H1 (cell line): ENCODE data around the gene RALGAPA2. TPM values are rescaled to one million over a fixed set of nuclear protein-coding genes. Genes with fewer than 3 reads are reported as not detected.
"Not testable (repeated sequence)": the region's sequence is repeated elsewhere in the genome, so short reads cannot be mapped to it uniquely, and the experiment has no call there.

Source experiments
- CTCF ChIA-PET: fragments of 300-600 bp; sonication (Branson Sonifier 250); formaldehyde crosslinking; loops from one replicate; lab custom pipeline; 2021; ENCODE audit not compliant: partially characterized antibody; lab: Charles Lee
- POLR2A ChIA-PET: fragments of 300-600 bp; sonication (Branson Sonifier 250); formaldehyde crosslinking; loops from one replicate; lab custom pipeline; 2021; ENCODE audit warnings: inconsistent platforms; ENCODE audit not compliant: partially characterized antibody; lab: Charles Lee
- DNase-seq, 2 experiments: peaks; one replicate each; pipeline versions ENCODE4 v3.0.0 to v3.0.0-alpha.2; 2010 to 2022; ENCODE audit warnings: low spot score in 2 of 2, low read depth in 1 of 2, mixed read lengths in 1 of 2
- FAIRE-seq: peaks from 2 replicates; lab custom pipeline; 2011; peaks lifted over from hg19 to GRCh38; lab: Jason Lieb, UNC
- H2AFZ ChIP-seq: 2 replicates; pipeline ENCODE4 v1.8.1; 2012; ENCODE audit warnings: low read length, inconsistent platforms
- H2AK5ac ChIP-seq: 2 replicates; pipeline ENCODE4 v1.6.1; 2013; ENCODE audit warnings: low read depth, low read length
- H2BK120ac ChIP-seq: replicated peaks from 2 replicates; pipeline ENCODE3; 2013; ENCODE audit warnings: low read depth, low read length, inconsistent platforms
- H2BK12ac ChIP-seq: 2 replicates; pipeline ENCODE4 v1.6.1; 2013; ENCODE audit warnings: low read depth, low read length
- H2BK15ac ChIP-seq: 2 replicates; pipeline ENCODE4 v1.6.1; 2013; ENCODE audit warnings: low read length
- H2BK20ac ChIP-seq: 2 replicates; pipeline ENCODE4 v1.6.1; 2013; ENCODE audit warnings: low read length
- H2BK5ac ChIP-seq: 2 replicates; pipeline ENCODE4 v1.6.1; 2013; ENCODE audit warnings: low read depth, low read length
- H3K14ac ChIP-seq: 2 replicates; pipeline ENCODE4 v1.6.1; 2013; ENCODE audit warnings: inconsistent platforms; ENCODE audit not compliant: insufficient read length
- H3K18ac ChIP-seq: 2 replicates; pipeline ENCODE4 v1.6.1; 2013; ENCODE audit warnings: low read length; ENCODE audit errors: extremely low read depth
- H3K23ac ChIP-seq: 2 replicates; pipeline ENCODE4 v1.6.1; 2013; ENCODE audit warnings: inconsistent platforms; ENCODE audit not compliant: insufficient read length
- H3K23me2 ChIP-seq: 2 replicates; pipeline ENCODE4 v1.6.1; 2013; ENCODE audit warnings: low read depth, low read length
- H3K27ac ChIP-seq: 2 replicates; pipeline ENCODE4 v1.6.1; 2011; ENCODE audit warnings: low read depth, low read length, inconsistent platforms
- H3K27me3 ChIP-seq, 4 experiments: replicated peaks in 1 of 4; 1 replicate in 1 of 4; 2 replicates in 3 of 4; pipeline versions ENCODE4 v1.6.1 to v1.8.1; 2011 to 2013; ENCODE audit warnings: low read length in 3 of 4, mild to moderate bottlenecking in 3 of 4, inconsistent platforms in 2 of 4, mixed read lengths in 2 of 4, moderate library complexity in 1 of 4; ENCODE audit not compliant: control insufficient read depth in 3 of 4, insufficient read depth in 3 of 4; ENCODE audit errors: extremely low read depth in 1 of 4
- H3K36me3 ChIP-seq, 4 experiments: 2 replicates each; pipeline versions ENCODE4 v1.6.1 to v1.8.1; 2011 to 2013; ENCODE audit warnings: mild to moderate bottlenecking in 4 of 4, low read length in 3 of 4, moderate library complexity in 2 of 4, control low read depth in 1 of 4, inconsistent platforms in 1 of 4; ENCODE audit not compliant: insufficient read depth in 4 of 4, control insufficient read depth in 2 of 4
- H3K4ac ChIP-seq: replicated peaks from 2 replicates; pipeline ENCODE3; 2013; ENCODE audit warnings: low read length, low read depth, mixed read lengths, inconsistent platforms; ENCODE audit not compliant: insufficient read length
- H3K4me1 ChIP-seq, 4 experiments: replicated peaks in 1 of 4; 1 replicate in 1 of 4; 2 replicates in 3 of 4; pipeline versions ENCODE4 v1.6.1 to v1.8.1; 2011 to 2013; ENCODE audit warnings: low read length in 3 of 4, inconsistent platforms in 2 of 4, mixed read lengths in 1 of 4; ENCODE audit not compliant: insufficient read depth in 4 of 4, control insufficient read depth in 3 of 4
- H3K4me2 ChIP-seq, 2 experiments: 2 replicates each; pipeline versions ENCODE4 v1.6.1 to v1.8.1; 2011 to 2013; ENCODE audit warnings: low read depth in 2 of 2, low read length in 2 of 2, control low read depth in 1 of 2, inconsistent platforms in 1 of 2, mild to moderate bottlenecking in 1 of 2; ENCODE audit not compliant: insufficient read depth in 1 of 2
- H3K4me3 ChIP-seq, 4 experiments: fragments of 200-600, 300-600 bp in 1 of 4; sonication (generic), shearing (Covaris generic), sonication (Bioruptor Twin) in 1 of 4; 2 replicates each; pipeline versions ENCODE4 v1.5.1 to v1.8.1; 2011 to 2016; ENCODE audit warnings: low read length in 4 of 4, low read depth in 3 of 4, control low read depth in 2 of 4, inconsistent platforms in 2 of 4, mild to moderate bottlenecking in 2 of 4, mixed read lengths in 1 of 4, moderate library complexity in 1 of 4; ENCODE audit not compliant: insufficient read depth in 2 of 4; ENCODE audit errors: extremely low read depth in 1 of 4
- H3K56ac ChIP-seq: replicated peaks from 2 replicates; pipeline ENCODE3; 2013; ENCODE audit warnings: low read depth, mild to moderate bottlenecking, mixed read lengths, low read length, inconsistent platforms; ENCODE audit not compliant: insufficient read length
- H3K79me1 ChIP-seq: 2 replicates; pipeline ENCODE4 v1.6.1; 2013; ENCODE audit warnings: low read depth, low read length, control low read depth
- H3K79me2 ChIP-seq, 2 experiments: 2 replicates each; pipeline versions ENCODE4 v1.6.1 to v1.8.1; 2012 to 2013; ENCODE audit warnings: low read length in 2 of 2, mild to moderate bottlenecking in 2 of 2, inconsistent platforms in 1 of 2; ENCODE audit not compliant: insufficient read depth in 2 of 2, control insufficient read depth in 1 of 2
- H3K9ac ChIP-seq, 4 experiments: replicated peaks in 1 of 4; 1 replicate in 1 of 4; 2 replicates in 3 of 4; pipeline versions ENCODE4 v1.6.1 to v1.8.1; 2011 to 2013; ENCODE audit warnings: low read depth in 3 of 4, low read length in 3 of 4, control low read depth in 2 of 4, mild to moderate bottlenecking in 2 of 4, moderate library complexity in 2 of 4, inconsistent platforms in 1 of 4; ENCODE audit errors: extremely low read depth in 1 of 4
- H3K9me3 ChIP-seq, 2 experiments: 2 replicates each; pipeline versions ENCODE4 v1.6.1 to v1.8.1; 2012 to 2013; ENCODE audit warnings: mild to moderate bottlenecking in 2 of 2, moderate library complexity in 2 of 2, control low read depth in 1 of 2, inconsistent platforms in 1 of 2, low read depth in 1 of 2, low read length in 1 of 2, mixed read lengths in 1 of 2; ENCODE audit not compliant: insufficient read depth in 2 of 2
- H4K20me1 ChIP-seq, 2 experiments: replicated peaks in 1 of 2; 2 replicates each; pipeline versions ENCODE3 to v1.8.1; 2011 to 2013; ENCODE audit warnings: inconsistent platforms in 2 of 2, low read length in 2 of 2, mild to moderate bottlenecking in 1 of 2; ENCODE audit not compliant: insufficient read depth in 2 of 2, control insufficient read depth in 1 of 2
- H4K5ac ChIP-seq: 2 replicates; pipeline ENCODE4 v1.6.1; 2013; ENCODE audit warnings: low read length, low read depth, mixed read lengths, inconsistent platforms; ENCODE audit not compliant: insufficient read length
- H4K8ac ChIP-seq: 2 replicates; pipeline ENCODE4 v1.8.0; 2013; ENCODE audit warnings: mild to moderate bottlenecking, moderate library complexity, low read length, inconsistent platforms; ENCODE audit not compliant: insufficient read depth; ENCODE audit errors: extremely low read depth
- H4K91ac ChIP-seq: replicated peaks from 2 replicates; pipeline ENCODE3; 2013; ENCODE audit warnings: low read length, mixed read lengths, inconsistent platforms; ENCODE audit not compliant: insufficient read length
- WGBS, 2 experiments: shearing (Covaris generic) in 1 of 2; methylation state at CpG; one replicate each; pipeline versions ENCODE4 v1.1.6 to v1.1.7; 2013 to 2015; ENCODE audit warnings: low lambda C conversion rate in 2 of 2, mixed read lengths in 2 of 2, inconsistent platforms in 1 of 2, low coverage in 1 of 2, missing lambda C conversion rate in 1 of 2; ENCODE audit not compliant: insufficient replicate concordance in 2 of 2, insufficient coverage in 1 of 2, insufficient read length in 1 of 2; ENCODE audit errors: extremely low coverage in 1 of 2, missing lambda C conversion rate in 1 of 2; 5-methylcytosine and 5-hydroxymethylcytosine counted together
- polyA plus RNA-seq, 7 experiments: library from polyadenylated mRNA; depleted of rRNA in 3 of 7; stranded (reverse) in 5 of 7; unstranded in 2 of 7; fragments of >200 nt in 5 of 7; fragments of 200-250 nt in 2 of 7; gene quantifications; 1 replicate in 5 of 7; 2 replicates in 1 of 7; 4 replicates in 1 of 7; pipeline versions ENCODE4 v1.2.1 to v1.2.3, GENCODE V29; 2011 to 2013; ENCODE audit warnings: missing spikeins in 2 of 7, mixed read lengths in 2 of 7
- total RNA-seq: library from RNA; stranded (reverse); fragmentation: NEBNext Ultra II Directional; extraction: Animal tissue kit (Norgen Biotek cat#: 25700); gene quantifications from 2 replicates; pipeline ENCODE4 v1.2.1, GENCODE V29; 2021

RALGAPA2 gene
- total and polyA plus RNA-seq, 2 of the 8 experiments (the other 6 are each of a cell fraction or from before 2014, with no cell fraction given), result 5.1 to 25.5 TPM

GRCh38 chr20:20543348-20543747 lies 169.1 kb downstream of the RALGAPA2 start:
- H3K23me2 ChIP-seq, H3K4me3 ChIP-seq, H4K91ac ChIP-seq, H3K4me2 ChIP-seq, DNase-seq, H3K23ac ChIP-seq, H3K4me1 ChIP-seq, POLR2A ChIA-PET, H2BK120ac ChIP-seq, H3K36me3 ChIP-seq, H4K5ac ChIP-seq, H3K18ac ChIP-seq, H3K27me3 ChIP-seq, H3K79me1 ChIP-seq, H2BK15ac ChIP-seq, H3K9ac ChIP-seq, H3K56ac ChIP-seq, H3K79me2 ChIP-seq, H2BK20ac ChIP-seq, H3K9me3 ChIP-seq, FAIRE-seq, H4K8ac ChIP-seq, H2AK5ac ChIP-seq, H2BK12ac ChIP-seq, H3K14ac ChIP-seq, H3K4ac ChIP-seq, H2BK5ac ChIP-seq, H4K20me1 ChIP-seq, H2AFZ ChIP-seq, CTCF ChIA-PET, H3K27ac ChIP-seq: not testable (repeated sequence)
- 96% methylated on average over 7 of the region's 7 CpGs; no CpG with 5 or more reads in 1 of the 2 experiments for WGBS, 2 experiments
